Right atrium auricular region (tissue), 2 donors: ENCODE data around the gene EPB41. TPM values are rescaled to one million over a fixed set of nuclear protein-coding genes. Genes with fewer than 3 reads are reported as not detected.

Experiments
- DNase-seq: peaks from one replicate; pipeline ENCODE4 v3.0.0-alpha.2; 2019; ENCODE audit warnings: low spot score
- H3K27ac ChIP-seq, 2 donors: fragments of 200-600 bp; sonication (generic); 1 replicate in 1 of 2; 2 replicates in 1 of 2; pipeline ENCODE4 v1.5.1; 2016 to 2019
- H3K27me3 ChIP-seq, 2 donors: fragments of 200-600 bp; sonication (generic); one replicate each; pipeline versions ENCODE4 v1.5.1 to v1.6.0; 2017 to 2019
- H3K36me3 ChIP-seq: fragments of 200-600 bp; sonication (generic); one replicate; pipeline ENCODE4 v1.5.1; 2016
- H3K4me1 ChIP-seq, 2 donors: fragments of 200-600 bp; sonication (generic); one replicate each; pipeline versions ENCODE4 v1.5.1 to v1.6.0; 2017 to 2019
- H3K4me3 ChIP-seq, 2 donors: fragments of 200-600 bp; sonication (generic); 1 replicate in 1 of 2; 2 replicates in 1 of 2; pipeline ENCODE4 v1.5.1; 2017 to 2019; ENCODE audit warnings: mild to moderate bottlenecking in 1 of 2, moderate library complexity in 1 of 2
- H3K9me3 ChIP-seq, 2 donors: fragments of 200-600 bp; sonication (generic); one replicate each; pipeline ENCODE4 v1.5.1; 2019
- CTCF ChIP-seq, 2 donors: fragments of 200-600 bp; sonication (generic); IDR thresholded peaks; one replicate each; pipeline ENCODE4 v1.5.1; 2019; ENCODE audit warnings: antibody characterized with exemption in 2 of 2
- total RNA-seq, 2 donors: library from RNA; depleted of rRNA; stranded (reverse); fragments of >200 nt; gene quantifications; one replicate each; pipeline ENCODE4 v1.1.0, GENCODE V29; 2016

EPB41 gene
- 10 to 100 TPM; 19.1 to 25.4 TPM for total RNA-seq

DNA sequence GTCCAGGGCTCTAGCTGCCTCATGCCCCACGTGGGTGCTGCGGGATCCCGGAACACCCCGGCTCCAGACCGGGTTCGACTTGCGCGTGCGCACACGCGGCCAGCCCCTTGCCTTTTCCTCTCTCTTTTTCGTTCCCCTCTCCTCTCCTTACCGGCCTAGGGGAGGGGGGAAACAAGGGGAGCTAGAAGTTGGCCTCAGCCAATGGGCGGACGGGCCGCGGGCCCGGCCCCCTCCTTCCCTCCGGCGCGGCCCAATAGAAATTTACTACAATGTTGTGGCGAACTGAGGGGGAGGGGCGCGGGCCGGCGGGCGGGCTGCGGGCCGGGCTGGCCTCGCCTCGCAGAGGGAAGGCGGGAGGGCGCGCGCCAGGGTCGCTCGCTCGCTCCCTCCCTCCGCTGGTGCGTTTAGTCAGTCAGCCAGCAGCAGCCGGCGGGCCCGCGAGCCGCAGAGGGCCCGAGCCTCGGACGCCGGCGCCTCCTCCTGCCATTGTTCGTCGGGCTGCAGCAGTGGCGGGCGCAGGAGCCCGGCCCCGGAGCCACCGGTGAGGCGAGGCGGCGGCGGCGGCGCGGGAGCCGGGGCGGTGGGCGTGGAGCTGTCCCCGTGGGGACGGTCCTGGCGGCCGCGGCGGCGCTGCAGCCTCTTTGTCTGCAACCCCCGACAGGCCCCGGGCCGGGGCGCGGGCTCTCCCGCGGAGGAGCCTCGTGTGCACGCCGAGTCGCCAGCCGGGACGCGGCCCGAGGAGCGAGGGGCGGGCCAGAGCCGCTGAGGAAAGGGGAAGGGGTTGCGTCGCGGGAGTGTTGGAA is at the start of gene EPB41:
TSS of gene EPB41 (plus strand) at position 342 of the 803 bp plus-strand sequence. CDS start 72,869 bp downstream, outside the sequence.
- no peak for TF ChIP-seq CTCF (IDR thresholded peaks at IDR 0.05)
- no peaks in the 10 kb centered on the region for H3K36me3 ChIP-seq
- H3K4me3 ChIP-seq, result peak within 1 kb of the TSS; percentile 40 to 69
- peaks cover 0 to 12% of the 10 kb centered on the region in 2 donors for H3K4me1 ChIP-seq
- H3K27me3 ChIP-seq, result no peaks in the 10 kb centered on the region
- DNase-seq, result peak; percentile 86
- H3K27ac ChIP-seq, result no peak within 1 kb of the TSS
- no peaks in the 10 kb centered on the region for H3K9me3 ChIP-seq

DNA sequence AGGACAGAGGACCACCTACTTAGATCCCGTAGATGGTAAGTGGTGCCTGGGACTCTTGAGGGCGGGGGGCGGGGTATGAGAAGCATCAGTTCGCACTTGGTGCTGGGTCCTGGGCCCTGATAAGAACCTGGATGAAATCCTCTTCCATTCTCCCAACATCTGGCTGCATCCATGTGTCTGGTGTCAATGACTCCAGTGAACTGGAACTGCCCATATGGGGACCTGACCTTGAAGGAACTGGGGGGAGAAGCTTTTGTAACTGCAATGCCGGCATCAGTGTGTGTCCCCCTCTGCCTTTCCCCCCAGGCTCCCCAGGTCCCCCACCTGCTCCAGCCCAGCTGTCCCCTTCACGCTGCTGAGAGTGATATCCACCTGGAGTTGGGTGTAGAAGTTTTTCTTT is 49.7 kb upstream of the EPB41 start:
- no peak overlapping the region for H3K4me3 ChIP-seq

GRCh38 chr1:28865997-28866650 is 48.2 kb upstream of the EPB41 start:
- H3K27ac ChIP-seq, result no peak overlapping the region
- H3K36me3 ChIP-seq, result no peaks in the 10 kb centered on the region
- no peaks in the 10 kb centered on the region for H3K27me3 ChIP-seq
- H3K4me3 ChIP-seq, result no peak overlapping the region
- no peaks in the 10 kb centered on the region for H3K9me3 ChIP-seq
- no peak for DNase-seq
- TF ChIP-seq CTCF (IDR thresholded peaks at IDR 0.05), result no peak
- no peaks in the 10 kb centered on the region for H3K4me1 ChIP-seq

More for the DNA sequence above, 49.7 kb upstream of the EPB41 start:
- DNase-seq, result no peak
- no peak overlapping the region for H3K27ac ChIP-seq
- no peaks in the 10 kb centered on the region for H3K4me1 ChIP-seq
- no peak for TF ChIP-seq CTCF (IDR thresholded peaks at IDR 0.05)
- H3K36me3 ChIP-seq, result no peaks in the 10 kb centered on the region
- no peaks in the 10 kb centered on the region for H3K9me3 ChIP-seq
- H3K27me3 ChIP-seq, result no peaks in the 10 kb centered on the region

GRCh38 chr1:28867850-28868249 is 46.5 kb upstream of the EPB41 start:
- TF ChIP-seq CTCF (IDR thresholded peaks at IDR 0.05), result no peak
- DNase-seq, result no peak
- Histone ChIP-seq H3K4me1 (no peaks in the 10 kb centered on the region), H3K9me3 (no peaks in the 10 kb centered on the region), H3K4me3 (no peak overlapping the region), H3K27me3 (no peaks in the 10 kb centered on the region), H3K27ac (no peak overlapping the region), H3K36me3 (no peaks in the 10 kb centered on the region)

GRCh38 chr1:28869952-28870351 is 44.4 kb upstream of the EPB41 start:
- TF ChIP-seq CTCF (IDR thresholded peaks at IDR 0.05), result no peak
- Histone ChIP-seq H3K36me3 (no peaks in the 10 kb centered on the region), H3K27me3 (no peaks in the 10 kb centered on the region), H3K4me1 (no peaks in the 10 kb centered on the region), H3K4me3 (no peak overlapping the region), H3K9me3 (no peaks in the 10 kb centered on the region), H3K27ac (no peak overlapping the region)
- no peak for DNase-seq
